ENCODE measurements around the gene PHGDH. TPM values are rescaled to one million over a fixed set of nuclear protein-coding genes. Genes with fewer than 3 reads are reported as not detected.

The PHGDH gene
- polyA plus RNA-seq, 1 donor (not counting 4 experiments of a cell fraction or from before 2014, with no cell fraction given), result 40.3 TPM

DNA sequence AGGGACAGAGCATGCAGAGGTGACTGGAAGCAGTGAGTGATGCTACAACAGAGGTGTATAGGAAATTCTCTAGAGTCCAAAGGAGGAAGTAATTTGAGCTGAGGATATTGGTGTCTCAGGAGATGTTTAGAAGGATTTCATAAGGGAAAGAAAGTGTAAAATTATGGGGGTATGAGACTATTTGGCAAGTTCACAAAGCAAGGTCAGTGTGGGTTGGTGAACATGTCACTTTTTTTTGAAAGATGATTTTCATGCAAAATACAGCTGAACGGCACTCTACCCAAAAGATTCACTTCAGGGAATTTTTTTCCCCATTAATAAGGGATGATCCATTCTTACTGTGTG, 32.8 kb downstream of the PHGDH start:
- Histone ChIP-seq H3K79me2 (ENCODE audit: control insufficient read depth, insufficient read depth, low read length) (no peaks in the 10 kb centered on the region), H3K4me2 (ENCODE audit: control insufficient read depth, extremely low read depth, insufficient read depth, low read depth, low read length) (no peak overlapping the region), H3K4me1 (ENCODE audit: control insufficient read depth, extremely low read depth, insufficient read depth, low read length) (peaks cover 14% of the 10 kb centered on the region), H3K27me3 (ENCODE audit: control insufficient read depth, extremely low read depth, insufficient read depth, low read length) (no peaks in the 10 kb centered on the region), H3K4me3 (ENCODE audit: control insufficient read depth in 2 of 3, extremely low read depth in 1 of 3, insufficient read depth in 2 of 3, low read depth in 1 of 3, low read length in 3 of 3) (no peak overlapping the region), H3K9ac (ENCODE audit: control insufficient read depth, extremely low read depth, insufficient read depth, low read length) (no peak overlapping the region), H2AFZ (ENCODE audit: control insufficient read depth, low read length) (no peak overlapping the region), H3K36me3 (ENCODE audit: control insufficient read depth in 2 of 2, extremely low read depth in 1 of 2, insufficient read depth in 2 of 2, low read length in 2 of 2) (peaks cover 0 to 16% of the 10 kb centered on the region in 2 experiments), H4K20me1 (ENCODE audit: control insufficient read depth, extremely low read depth, insufficient read depth, low read length) (no peaks in the 10 kb centered on the region), H3K9me1 (ENCODE audit: control insufficient read depth, extremely low read depth, insufficient read depth, low read length) (no peaks in the 10 kb centered on the region), H3K27ac (ENCODE audit: control insufficient read depth, insufficient read depth, low read length) (no peak overlapping the region), H3K9me3 (ENCODE audit: control insufficient read depth, low read depth, low read length) (no peaks in the 10 kb centered on the region)
- FAIRE-seq, result no peak
- no peak for TF ChIP-seq EZH2 (IDR thresholded peaks at IDR 0.05; ENCODE audit: low read length)
- TF ChIP-seq, protein P1, sequence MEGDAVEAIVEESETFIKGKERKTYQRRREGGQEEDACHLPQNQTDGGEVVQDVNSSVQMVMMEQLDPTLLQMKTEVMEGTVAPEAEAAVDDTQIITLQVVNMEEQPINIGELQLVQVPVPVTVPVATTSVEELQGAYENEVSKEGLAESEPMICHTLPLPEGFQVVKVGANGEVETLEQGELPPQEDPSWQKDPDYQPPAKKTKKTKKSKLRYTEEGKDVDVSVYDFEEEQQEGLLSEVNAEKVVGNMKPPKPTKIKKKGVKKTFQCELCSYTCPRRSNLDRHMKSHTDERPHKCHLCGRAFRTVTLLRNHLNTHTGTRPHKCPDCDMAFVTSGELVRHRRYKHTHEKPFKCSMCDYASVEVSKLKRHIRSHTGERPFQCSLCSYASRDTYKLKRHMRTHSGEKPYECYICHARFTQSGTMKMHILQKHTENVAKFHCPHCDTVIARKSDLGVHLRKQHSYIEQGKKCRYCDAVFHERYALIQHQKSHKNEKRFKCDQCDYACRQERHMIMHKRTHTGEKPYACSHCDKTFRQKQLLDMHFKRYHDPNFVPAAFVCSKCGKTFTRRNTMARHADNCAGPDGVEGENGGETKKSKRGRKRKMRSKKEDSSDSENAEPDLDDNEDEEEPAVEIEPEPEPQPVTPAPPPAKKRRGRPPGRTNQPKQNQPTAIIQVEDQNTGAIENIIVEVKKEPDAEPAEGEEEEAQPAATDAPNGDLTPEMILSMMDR (optimal IDR thresholded peaks at IDR 0.05 in 1 of 3, IDR thresholded peaks at IDR 0.05 in 1 of 3, conservative IDR thresholded peaks at IDR 0.05 in 1 of 3; ENCODE audit: extremely low read depth in 1 of 3, insufficient read depth in 2 of 3, low read length in 3 of 3), result no peak
- DNase-seq (ENCODE audit: low read depth, low spot score), result no peak
- dilution Hi-C loops (cut with MboI; ENCODE audit: extremely low pct_ligation_motif_present, low sequenced_read_pairs), result no loop called here

DNA sequence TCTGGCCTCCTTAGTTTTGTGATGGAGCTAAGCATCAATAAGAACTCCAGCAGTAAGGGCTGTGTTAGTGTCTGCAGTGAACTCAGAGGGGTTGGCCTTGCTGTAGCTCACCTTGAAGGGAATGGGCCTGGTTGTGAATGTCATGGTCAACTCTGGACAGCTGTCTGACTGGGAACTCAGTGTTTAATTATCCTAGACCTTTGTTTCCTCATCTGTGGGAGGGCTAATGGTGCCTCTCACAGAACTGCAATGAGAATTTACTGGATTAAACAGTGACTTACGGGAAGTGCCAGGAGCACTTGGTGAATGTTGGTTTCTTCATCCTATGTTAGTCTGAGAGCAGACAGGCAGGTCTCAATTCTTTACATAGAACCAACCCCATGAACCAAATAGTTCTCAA, 33.3 kb downstream of the PHGDH start:
- TF ChIP-seq, protein P1 (optimal IDR thresholded peaks at IDR 0.05 in 1 of 3, IDR thresholded peaks at IDR 0.05 in 1 of 3, conservative IDR thresholded peaks at IDR 0.05 in 1 of 3; ENCODE audit: extremely low read depth in 1 of 3, insufficient read depth in 2 of 3, low read length in 3 of 3), result no peak
- no peak for TF ChIP-seq EZH2 (IDR thresholded peaks at IDR 0.05; ENCODE audit: low read length)
- Histone ChIP-seq H3K4me2 (ENCODE audit: control insufficient read depth, extremely low read depth, insufficient read depth, low read depth, low read length) (no peak overlapping the region), H4K20me1 (ENCODE audit: control insufficient read depth, extremely low read depth, insufficient read depth, low read length) (no peaks in the 10 kb centered on the region)

More for the DNA sequence above, 33.3 kb downstream of the PHGDH start:
- peaks cover 0 to 16% of the 10 kb centered on the region in 2 experiments for H3K36me3 ChIP-seq (ENCODE audit: control insufficient read depth in 2 of 2, extremely low read depth in 1 of 2, insufficient read depth in 2 of 2, low read length in 2 of 2)
- H3K9me3 ChIP-seq (ENCODE audit: control insufficient read depth, low read depth, low read length), result no peaks in the 10 kb centered on the region
- no peak overlapping the region for H2AFZ ChIP-seq (ENCODE audit: control insufficient read depth, low read length)
- dilution Hi-C loops (cut with MboI; ENCODE audit: extremely low pct_ligation_motif_present, low sequenced_read_pairs), result no loop called here
- no peak overlapping the region for H3K27ac ChIP-seq (ENCODE audit: control insufficient read depth, insufficient read depth, low read length)
- H3K9ac ChIP-seq (ENCODE audit: control insufficient read depth, extremely low read depth, insufficient read depth, low read length), result no peak overlapping the region
- H3K79me2 ChIP-seq (ENCODE audit: control insufficient read depth, insufficient read depth, low read length), result no peaks in the 10 kb centered on the region
- DNase-seq (ENCODE audit: low read depth, low spot score) (no peak), FAIRE-seq (no peak)
- no peaks in the 10 kb centered on the region for H3K9me1 ChIP-seq (ENCODE audit: control insufficient read depth, extremely low read depth, insufficient read depth, low read length)
- peaks cover 14% of the 10 kb centered on the region for H3K4me1 ChIP-seq (ENCODE audit: control insufficient read depth, extremely low read depth, insufficient read depth, low read length)
- H3K27me3 ChIP-seq (ENCODE audit: control insufficient read depth, extremely low read depth, insufficient read depth, low read length), result no peaks in the 10 kb centered on the region
- H3K4me3 ChIP-seq (ENCODE audit: control insufficient read depth in 2 of 3, extremely low read depth in 1 of 3, insufficient read depth in 2 of 3, low read depth in 1 of 3, low read length in 3 of 3), result no peak overlapping the region

Measured in keratinocyte (primary cell).